Ovary (tissue), 3 donors: ENCODE results near the gene APBB2.

Experiments used
- POLR2A ChIP-seq: fragments of 450-650 bp; IDR thresholded peaks from one replicate; pipeline ENCODE4 v1.6.1; 2017; ENCODE audit warnings: antibody characterized with exemption, mild to moderate bottlenecking, moderate library complexity
- TF ChIP-seq, protein P1 (sequence below), 3 donors: fragments of 450-650 bp in 2 of 3; fragments of 200-600 bp in 1 of 3; IDR thresholded peaks; one replicate each; pipeline versions ENCODE4 v1.5.1 to v1.8.0; 2016 to 2022; ENCODE audit warnings: antibody characterized with exemption in 3 of 3, mild to moderate bottlenecking in 1 of 3
- donor health status: DM: no; HTN: no; CAD: no.

- TF ChIP-seq, protein P1, sequence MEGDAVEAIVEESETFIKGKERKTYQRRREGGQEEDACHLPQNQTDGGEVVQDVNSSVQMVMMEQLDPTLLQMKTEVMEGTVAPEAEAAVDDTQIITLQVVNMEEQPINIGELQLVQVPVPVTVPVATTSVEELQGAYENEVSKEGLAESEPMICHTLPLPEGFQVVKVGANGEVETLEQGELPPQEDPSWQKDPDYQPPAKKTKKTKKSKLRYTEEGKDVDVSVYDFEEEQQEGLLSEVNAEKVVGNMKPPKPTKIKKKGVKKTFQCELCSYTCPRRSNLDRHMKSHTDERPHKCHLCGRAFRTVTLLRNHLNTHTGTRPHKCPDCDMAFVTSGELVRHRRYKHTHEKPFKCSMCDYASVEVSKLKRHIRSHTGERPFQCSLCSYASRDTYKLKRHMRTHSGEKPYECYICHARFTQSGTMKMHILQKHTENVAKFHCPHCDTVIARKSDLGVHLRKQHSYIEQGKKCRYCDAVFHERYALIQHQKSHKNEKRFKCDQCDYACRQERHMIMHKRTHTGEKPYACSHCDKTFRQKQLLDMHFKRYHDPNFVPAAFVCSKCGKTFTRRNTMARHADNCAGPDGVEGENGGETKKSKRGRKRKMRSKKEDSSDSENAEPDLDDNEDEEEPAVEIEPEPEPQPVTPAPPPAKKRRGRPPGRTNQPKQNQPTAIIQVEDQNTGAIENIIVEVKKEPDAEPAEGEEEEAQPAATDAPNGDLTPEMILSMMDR (IDR thresholded peaks at IDR 0.05) = no peak
- no peak for TF ChIP-seq POLR2A
Measured at GRCh38 chr4:41002309-41002708, 212.0 kb downstream of the APBB2 start.
